ENCODE data around the gene MMAB. TPM values are rescaled to one million over a fixed set of nuclear protein-coding genes. Genes with fewer than 3 reads are reported as not detected.

MMAB gene
- total RNA-seq, 4 donors from 2014 or later, result 4.4 to 18.7 (median 11.9) TPM

- WGBS, 2 donors (ENCODE audit: low coverage in 1 of 2), result 86% methylated on average over 11 of the region's 11 CpGs; no CpG with 5 or more reads in 1 of the 2 donors
- H3K27ac ChIP-seq, result no peak overlapping the region
- no peak overlapping the region for H3K4me3 ChIP-seq
- no peaks in the 10 kb centered on the region for H3K9me3 ChIP-seq
- TF ChIP-seq CTCF (IDR thresholded peaks at IDR 0.05) (no peak), POLR2AphosphoS5 (IDR thresholded peaks at IDR 0.05) (no peak), EP300 (IDR thresholded peaks at IDR 0.05; ENCODE audit: low read depth) (no peak), POLR2A (IDR thresholded peaks at IDR 0.05) (no peak)
- H3K4me1 ChIP-seq, result peaks cover 2 to 6% (median 3%) of the 10 kb centered on the region in 4 donors
- in situ Hi-C loops (cut with MboI; ENCODE audit: low pct_ligation_motif_present in 1 of 4, low pct_unique_long_range_greater_than_20kb in 1 of 4, low sequenced_read_pairs in 3 of 4) (no loop called here), intact Hi-C loops (cut with DNase I; ENCODE audit: low total_unique reads) (no loop called here)
- no peaks in the 10 kb centered on the region for H3K27me3 ChIP-seq
- H3K36me3 ChIP-seq, result peaks cover 0 to 5% (median 0%) of the 10 kb centered on the region in 4 donors
- DNase-seq, result no peak
Observed at GRCh38 chr12:109598428-109598854, 25.1 kb upstream of the MMAB start.

- Histone ChIP-seq H3K36me3 (peaks cover 0 to 5% (median 0%) of the 10 kb centered on the region in 4 donors), H3K9me3 (no peaks in the 10 kb centered on the region), H3K4me3 (no peak overlapping the region), H3K4me1 (peaks cover 2 to 6% (median 3%) of the 10 kb centered on the region in 4 donors), H3K27ac (no peak overlapping the region), H3K27me3 (no peaks in the 10 kb centered on the region)
- peak; percentile 94 to 97 (median 95) for TF ChIP-seq CTCF (IDR thresholded peaks at IDR 0.05)
- peak in 1 of 3 donors; percentile 16 for TF ChIP-seq POLR2AphosphoS5 (IDR thresholded peaks at IDR 0.05)
- no peak for TF ChIP-seq POLR2A (IDR thresholded peaks at IDR 0.05)
- DNase-seq, result peak; percentile 84
- WGBS, 2 donors (ENCODE audit: low coverage in 1 of 2), result 36% methylated on average over 27 of the region's 27 CpGs; no CpG with 5 or more reads in 1 of the 2 donors
- in situ Hi-C loops (cut with MboI; ENCODE audit: low pct_ligation_motif_present in 1 of 4, low pct_unique_long_range_greater_than_20kb in 1 of 4, low sequenced_read_pairs in 3 of 4), result no loop called here
- intact Hi-C loops (cut with DNase I; ENCODE audit: low total_unique reads), result loop anchor here (1.0 kb wide), 1 partner anchor 177 kb away; no protein-coding TSS in a partner anchor
Observed at GRCh38 chr12:109597795-109598427, 24.6 kb upstream of the MMAB start.

DNA sequence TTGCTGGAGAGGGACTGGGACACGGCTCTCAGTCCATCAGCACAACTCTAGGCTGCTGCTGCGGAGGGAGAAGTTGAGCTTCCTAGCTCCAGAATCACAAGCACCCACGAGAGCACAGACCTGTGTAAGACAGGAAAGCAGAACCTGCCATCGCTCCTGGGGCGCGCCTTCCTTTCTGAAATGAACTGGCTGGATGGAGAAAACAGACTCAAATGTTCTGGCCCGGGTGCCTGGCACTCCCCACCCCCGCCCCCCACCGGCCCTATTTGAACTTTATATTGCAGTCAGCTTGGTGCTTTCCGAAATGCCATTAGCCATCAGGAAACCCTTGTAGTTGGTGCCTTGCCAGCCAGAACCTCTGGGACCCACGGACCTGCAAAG lies 24.1 kb upstream of the MMAB start:
- WGBS, 2 donors (ENCODE audit: low coverage in 1 of 2), result 45% methylated on average over 11 of the region's 11 CpGs; no CpG with 5 or more reads in 1 of the 2 donors
- in situ Hi-C loops (cut with MboI; ENCODE audit: low pct_ligation_motif_present in 1 of 4, low pct_unique_long_range_greater_than_20kb in 1 of 4, low sequenced_read_pairs in 3 of 4) (no loop called here), intact Hi-C loops (cut with DNase I; ENCODE audit: low total_unique reads) (loop anchor here (1.0 kb wide), 1 partner anchor 178 kb away; no protein-coding TSS in a partner anchor)
- Histone ChIP-seq H3K4me1 (peaks cover 2 to 6% (median 3%) of the 10 kb centered on the region in 4 donors), H3K9me3 (no peaks in the 10 kb centered on the region), H3K4me3 (no peak overlapping the region), H3K27ac (no peak overlapping the region), H3K27me3 (no peaks in the 10 kb centered on the region), H3K36me3 (peaks cover 0 to 5% (median 0%) of the 10 kb centered on the region in 4 donors)
- DNase-seq, result no peak
- TF ChIP-seq EP300 (IDR thresholded peaks at IDR 0.05; ENCODE audit: low read depth), result no peak
- TF ChIP-seq CTCF (IDR thresholded peaks at IDR 0.05), result no peak
- no peak for TF ChIP-seq POLR2AphosphoS5 (IDR thresholded peaks at IDR 0.05)
- TF ChIP-seq POLR2A (IDR thresholded peaks at IDR 0.05), result no peak

DNA sequence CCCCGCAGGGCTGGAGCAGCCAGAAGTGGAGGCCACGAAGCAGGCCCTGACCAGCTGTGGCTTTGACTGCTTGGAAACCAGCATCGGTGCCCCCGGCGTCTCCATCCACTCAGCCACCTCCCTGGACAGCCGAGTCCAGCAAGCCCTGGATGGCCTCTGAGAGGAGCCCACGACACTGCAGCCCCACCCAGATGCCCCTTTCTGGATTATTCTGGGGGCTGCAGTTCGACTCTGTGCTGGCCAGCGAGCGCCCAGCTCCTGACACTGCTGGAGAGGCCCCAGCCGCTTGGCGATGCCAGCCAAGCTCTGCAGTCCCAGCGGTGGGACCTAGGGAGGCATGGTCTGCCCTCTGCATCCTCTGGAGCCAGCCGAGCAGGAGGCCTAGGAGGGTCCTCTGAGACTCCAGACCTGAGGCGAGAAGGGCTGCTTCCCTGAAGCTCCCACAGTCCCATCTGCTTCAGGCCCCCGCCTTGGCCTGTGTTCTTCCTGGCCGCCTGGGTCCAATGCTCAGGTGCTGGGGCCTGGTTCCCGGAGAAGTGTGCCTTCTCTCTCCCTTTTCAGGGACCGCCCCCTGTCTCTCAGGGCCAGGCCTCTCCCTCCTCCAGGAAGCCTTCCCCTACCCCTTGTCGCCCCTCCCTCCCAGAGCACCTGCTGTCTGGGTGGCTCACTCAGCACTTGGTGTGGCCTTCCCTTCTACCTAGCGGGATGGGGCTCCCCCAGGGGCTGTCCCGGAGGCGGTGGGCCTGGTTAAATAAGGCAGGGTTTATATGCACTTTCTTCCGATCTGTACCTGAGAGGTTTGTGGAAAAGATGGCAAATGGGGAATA lies 23.3 kb upstream of the MMAB start:
- intact Hi-C loops (cut with DNase I; ENCODE audit: low total_unique reads) (loop anchor here (1.0 kb wide), 1 partner anchor 179 kb away; no protein-coding TSS in a partner anchor), in situ Hi-C loops (cut with MboI; ENCODE audit: low pct_ligation_motif_present in 1 of 4, low pct_unique_long_range_greater_than_20kb in 1 of 4, low sequenced_read_pairs in 3 of 4) (no loop called here)
- H3K4me3 ChIP-seq, result no peak overlapping the region
- no peak overlapping the region for H3K27ac ChIP-seq
- 89% methylated on average over 23 of the region's 24 CpGs; no CpG with 5 or more reads in 1 of the 2 donors for WGBS, 2 donors (ENCODE audit: low coverage in 1 of 2)
- no peak for DNase-seq
- H3K9me3 ChIP-seq, result no peaks in the 10 kb centered on the region
- H3K4me1 ChIP-seq, result peaks cover 2 to 6% (median 3%) of the 10 kb centered on the region in 4 donors
- no peak for TF ChIP-seq EP300 (IDR thresholded peaks at IDR 0.05; ENCODE audit: low read depth)
- no peak for TF ChIP-seq POLR2A (IDR thresholded peaks at IDR 0.05)
- no peak for TF ChIP-seq POLR2AphosphoS5 (IDR thresholded peaks at IDR 0.05)
- TF ChIP-seq CTCF (IDR thresholded peaks at IDR 0.05), result no peak
- H3K36me3 ChIP-seq, result peaks cover 0 to 5% (median 0%) of the 10 kb centered on the region in 4 donors
- no peaks in the 10 kb centered on the region for H3K27me3 ChIP-seq

Measured in transverse colon (tissue), 4 donors.